ENCODE results near the gene PSIP1. TPM values are rescaled to one million over a fixed set of nuclear protein-coding genes. Genes with fewer than 3 reads are reported as not detected.

PSIP1 gene
- polyA plus RNA-seq, 3 donors = 14.7 to 20.2 (median 19.8) TPM

- Histone ChIP-seq H3K79me2 (ENCODE audit: insufficient read depth, low read length) (no peaks in the 10 kb centered on the region), H3K4me3 (replicated peaks in 1 of 3; ENCODE audit: low read depth in 2 of 3, low read length in 3 of 3) (no peak overlapping the region), H3K27me3 (ENCODE audit: control insufficient read depth in 2 of 2, insufficient read depth in 2 of 2, low read length in 2 of 2) (no peaks in the 10 kb centered on the region), H3K27ac (ENCODE audit: low read depth in 1 of 2, low read length in 2 of 2) (no peak overlapping the region), H2AFZ (ENCODE audit: insufficient read depth, low read depth, low read length, poor library complexity, severe bottlenecking) (no peak overlapping the region), H3K4me1 (ENCODE audit: control insufficient read depth in 1 of 2, insufficient read depth in 2 of 2, low read length in 2 of 2) (peaks cover 8% of the 10 kb centered on the region in 2 donors), H3K4me2 (replicated peaks; ENCODE audit: extremely low read depth, low read length, poor library complexity, severe bottlenecking) (no peak overlapping the region), H3K36me3 (replicated peaks in 1 of 2; ENCODE audit: control insufficient read depth in 1 of 2, insufficient read depth in 2 of 2, low read length in 2 of 2) (no peaks in the 10 kb centered on the region), H4K20me1 (ENCODE audit: insufficient read depth, low read length) (no peaks in the 10 kb centered on the region), H3K9ac (ENCODE audit: insufficient read depth, low read length, poor library complexity, severe bottlenecking) (no peak overlapping the region), H3K9me3 (replicated peaks in 1 of 2; ENCODE audit: control insufficient read depth in 1 of 2, insufficient read depth in 1 of 2, low read length in 2 of 2) (no peaks in the 10 kb centered on the region)
- intact Hi-C loops (cut with micrococcal nuclease) = no loop called here
- Mint-ChIP-seq H3K4me1 (peaks cover 9% of the 10 kb centered on the region), H3K36me3 (no peaks in the 10 kb centered on the region), H3K27ac (peak overlapping the region in 3 of 7 donors; percentile 38 to 53 (median 47)), H3K4me3 (no peak overlapping the region), H3K9me3 (peaks cover 0 to 3% (median 0%) of the 10 kb centered on the region in 7 donors), H3K27me3 (ENCODE audit: low read depth in 3 of 3) (peaks cover 0 to 3% (median 0%) of the 10 kb centered on the region in 3 donors)
- WGBS (ENCODE audit: insufficient coverage) = 80% methylated on average over 2 of the region's 4 CpGs
- TF ChIP-seq CTCF (IDR thresholded peaks at IDR 0.05) = no peak
- peak; percentile 57 to 61 (median 60) for DNase-seq
Measured at GRCh38 chr9:15543047-15543813, 32.5 kb upstream of the PSIP1 start.

DNA sequence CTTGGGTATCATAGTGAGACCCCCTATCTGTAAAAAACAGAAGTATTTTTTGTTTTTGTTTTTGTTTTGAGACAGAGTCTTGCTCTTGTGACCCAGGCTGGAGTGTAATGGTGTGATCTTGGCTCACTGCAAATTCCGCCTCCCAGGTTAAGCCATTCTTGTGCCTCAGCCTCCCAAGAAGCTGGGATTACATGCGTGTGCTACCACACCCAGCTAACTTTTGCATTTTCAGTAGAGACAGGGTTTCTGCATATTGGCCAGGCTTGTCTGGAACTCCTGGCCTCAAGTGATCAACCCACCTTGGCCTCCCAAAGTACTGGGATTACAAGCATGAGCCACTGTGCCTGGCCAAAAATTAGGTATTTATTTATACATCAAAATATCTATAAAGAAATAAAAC, 31.9 kb upstream of the PSIP1 start:
- no peaks in the 10 kb centered on the region for H3K36me3 ChIP-seq (replicated peaks in 1 of 2; ENCODE audit: control insufficient read depth in 1 of 2, insufficient read depth in 2 of 2, low read length in 2 of 2)
- peaks cover 0 to 3% (median 0%) of the 10 kb centered on the region in 3 donors for H3K27me3 Mint-ChIP-seq (ENCODE audit: low read depth in 3 of 3)
- H2AFZ ChIP-seq (ENCODE audit: insufficient read depth, low read depth, low read length, poor library complexity, severe bottlenecking) = no peak overlapping the region
- no peak overlapping the region for H3K4me3 Mint-ChIP-seq
- H3K4me1 ChIP-seq (ENCODE audit: control insufficient read depth in 1 of 2, insufficient read depth in 2 of 2, low read length in 2 of 2) = peaks cover 8% of the 10 kb centered on the region in 2 donors
- H3K9ac ChIP-seq (ENCODE audit: insufficient read depth, low read length, poor library complexity, severe bottlenecking) = no peak overlapping the region
- intact Hi-C loops (cut with micrococcal nuclease) = no loop called here
- no peaks in the 10 kb centered on the region for H3K9me3 ChIP-seq (replicated peaks in 1 of 2; ENCODE audit: control insufficient read depth in 1 of 2, insufficient read depth in 1 of 2, low read length in 2 of 2)
- H3K27ac Mint-ChIP-seq = no peak overlapping the region
- H3K79me2 ChIP-seq (ENCODE audit: insufficient read depth, low read length) = no peaks in the 10 kb centered on the region
- DNase-seq = no peak
- H3K27ac ChIP-seq (ENCODE audit: low read depth in 1 of 2, low read length in 2 of 2) = no peak overlapping the region
- no peak overlapping the region for H3K4me3 ChIP-seq (replicated peaks in 1 of 3; ENCODE audit: low read depth in 2 of 3, low read length in 3 of 3)
- H3K27me3 ChIP-seq (ENCODE audit: control insufficient read depth in 2 of 2, insufficient read depth in 2 of 2, low read length in 2 of 2) = no peaks in the 10 kb centered on the region
- no peaks in the 10 kb centered on the region for H4K20me1 ChIP-seq (ENCODE audit: insufficient read depth, low read length)
- no peak overlapping the region for H3K4me2 ChIP-seq (replicated peaks; ENCODE audit: extremely low read depth, low read length, poor library complexity, severe bottlenecking)
- TF ChIP-seq CTCF (IDR thresholded peaks at IDR 0.05) = no peak
- H3K36me3 Mint-ChIP-seq = no peaks in the 10 kb centered on the region
- 100% methylated on average over 2 of the region's 2 CpGs for WGBS (ENCODE audit: insufficient coverage)
- H3K4me1 Mint-ChIP-seq = peaks cover 9% of the 10 kb centered on the region
- H3K9me3 Mint-ChIP-seq = peaks cover 0 to 3% (median 0%) of the 10 kb centered on the region in 7 donors

Data from CD14-positive monocyte (primary cell).